Suprapubic skin (tissue), 4 donors: Measurements from ENCODE around the gene PRAME.

Experiments used
- CTCF ChIP-seq, 2 donors: fragments of 200-600 bp in 1 of 2; fragments of 450-650 bp in 1 of 2; sonication (generic) in 1 of 2; IDR thresholded peaks; one replicate each; pipeline ENCODE4 v1.5.1; 2016 to 2019; ENCODE audit warnings: antibody characterized with exemption in 2 of 2, mild to moderate bottlenecking in 1 of 2, moderate library complexity in 1 of 2
- EP300 ChIP-seq: sonication (generic); formaldehyde crosslinking; IDR thresholded peaks from one replicate; pipeline ENCODE4 v1.6.1; 2017; ENCODE audit warnings: antibody characterized with exemption
- POLR2A ChIP-seq, 2 donors: fragments of 450-650 bp; IDR thresholded peaks; one replicate each; pipeline ENCODE4 v1.6.1; 2017; ENCODE audit warnings: antibody characterized with exemption in 2 of 2, mild to moderate bottlenecking in 2 of 2, moderate library complexity in 2 of 2
- POLR2AphosphoS5 ChIP-seq, 3 donors: sonication (generic); formaldehyde crosslinking; IDR thresholded peaks; one replicate each; pipeline ENCODE4 v1.6.1; 2017; ENCODE audit warnings: antibody characterized with exemption in 3 of 3

- no peak for TF ChIP-seq POLR2A (IDR thresholded peaks at IDR 0.05)
- TF ChIP-seq CTCF (IDR thresholded peaks at IDR 0.05), result no peak
- no peak for TF ChIP-seq POLR2AphosphoS5 (IDR thresholded peaks at IDR 0.05)
- TF ChIP-seq EP300, result no peak
These were observed 27.1 kb downstream of the PRAME start for GRCh38 chr22:22531770-22532546.
